ENCODE results near the gene IL18. TPM values are rescaled to one million over a fixed set of nuclear protein-coding genes. Genes with fewer than 3 reads are reported as not detected.

Gene IL18
- total and polyA plus RNA-seq, 2 of the 8 experiments (the other 6 are each of a cell fraction or from before 2014, with no cell fraction given): 0.29 to 0.84 TPM

- Histone ChIP-seq H3K4me1 (replicated peaks in 1 of 4; ENCODE audit: control insufficient read depth in 3 of 4, insufficient read depth in 4 of 4, low read length in 3 of 4) (no peaks in the 10 kb centered on the region), H3K18ac (ENCODE audit: extremely low read depth, low read length) (no peak overlapping the region), H3K4me3 (ENCODE audit: extremely low read depth in 1 of 4, insufficient read depth in 2 of 4, low read depth in 3 of 4, low read length in 4 of 4) (no peak overlapping the region), H3K23me2 (ENCODE audit: low read depth, low read length) (no peaks in the 10 kb centered on the region; the same call in 1 of the 2 replicates), H3K4me2 (ENCODE audit: insufficient read depth in 1 of 2, low read depth in 2 of 2, low read length in 2 of 2) (no peak overlapping the region), H3K4ac (replicated peaks; ENCODE audit: insufficient read length, low read depth, low read length) (no peak overlapping the region), H2BK15ac (ENCODE audit: low read length) (no peak overlapping the region), H2BK20ac (ENCODE audit: low read length) (no peak overlapping the region), H3K14ac (ENCODE audit: insufficient read length) (no peak overlapping the region), H4K20me1 (replicated peaks in 1 of 2; ENCODE audit: control insufficient read depth in 1 of 2, insufficient read depth in 2 of 2, low read length in 2 of 2) (no peaks in the 10 kb centered on the region), H2BK120ac (replicated peaks; ENCODE audit: low read depth, low read length) (no peak overlapping the region), H3K36me3 (ENCODE audit: control insufficient read depth in 2 of 4, insufficient read depth in 4 of 4, low read length in 3 of 4) (no peaks in the 10 kb centered on the region), H3K79me2 (ENCODE audit: control insufficient read depth in 1 of 2, insufficient read depth in 2 of 2, low read length in 2 of 2) (no peaks in the 10 kb centered on the region), H2BK5ac (ENCODE audit: low read depth, low read length) (no peak overlapping the region), H2AFZ (ENCODE audit: low read length) (no peak overlapping the region), H3K23ac (ENCODE audit: insufficient read length) (no peak overlapping the region), H3K9me3 (ENCODE audit: insufficient read depth in 2 of 2, low read depth in 1 of 2, low read length in 1 of 2) (no peaks in the 10 kb centered on the region), H2BK12ac (ENCODE audit: low read depth, low read length) (no peak overlapping the region), H3K56ac (replicated peaks; ENCODE audit: insufficient read length, low read depth, low read length) (no peak overlapping the region), H4K5ac (ENCODE audit: insufficient read length, low read depth, low read length) (no peak overlapping the region), H4K91ac (replicated peaks; ENCODE audit: insufficient read length, low read length) (no peak overlapping the region), H3K27ac (ENCODE audit: low read depth, low read length) (no peak overlapping the region), H2AK5ac (ENCODE audit: low read depth, low read length) (no peak overlapping the region), H3K79me1 (ENCODE audit: low read depth, low read length) (no peaks in the 10 kb centered on the region), H3K9ac (replicated peaks in 1 of 4; ENCODE audit: extremely low read depth in 1 of 4, low read depth in 3 of 4, low read length in 3 of 4) (no peak overlapping the region), H3K27me3 (replicated peaks in 1 of 4; ENCODE audit: control insufficient read depth in 3 of 4, extremely low read depth in 1 of 4, insufficient read depth in 3 of 4, low read length in 3 of 4) (no peaks in the 10 kb centered on the region), H4K8ac (ENCODE audit: extremely low read depth, insufficient read depth, low read length) (no peak overlapping the region)
- ChIA-PET CTCF (ENCODE audit: partially characterized antibody) (interaction anchor here (1.8 kb wide), 1 partner anchor 12 kb away, joined by 3 read pairs; no protein-coding TSS in a partner anchor), POLR2A (ENCODE audit: partially characterized antibody) (no interaction called here)
- FAIRE-seq (no peak), DNase-seq (ENCODE audit: low read depth in 1 of 2, low spot score in 2 of 2) (no peak)
- 95% methylated on average over 3 of the region's 4 CpGs; no CpG with 5 or more reads in 1 of the 2 experiments for WGBS, 2 experiments (ENCODE audit: extremely low coverage in 1 of 2, insufficient coverage in 1 of 2, insufficient read length in 1 of 2, insufficient replicate concordance in 2 of 2, low coverage in 1 of 2, low lambda C conversion rate in 2 of 2, missing lambda C conversion rate in 1 of 2)
- TF ChIP-seq KDM5A (IDR thresholded peaks at IDR 0.05; ENCODE audit: low read length): no peak
- no peak for TF ChIP-seq MAFK (IDR thresholded peaks at IDR 0.05; ENCODE audit: low read depth, low read length)
- no peak for TF ChIP-seq TCF12 (IDR thresholded peaks at IDR 0.05; ENCODE audit: low read depth, low read length)
- TF ChIP-seq SP2 (IDR thresholded peaks at IDR 0.05; ENCODE audit: low read length): no peak
- no peak for TF ChIP-seq RAD21 (IDR thresholded peaks at IDR 0.05 in 1 of 2, conservative IDR thresholded peaks at IDR 0.05 in 1 of 2; ENCODE audit: low read depth in 2 of 2, low read length in 2 of 2)
- no peak for TF ChIP-seq CBX8 (IDR thresholded peaks at IDR 0.05; ENCODE audit: borderline replicate concordance, low read depth, low read length)
- TF ChIP-seq CBX5 (IDR thresholded peaks at IDR 0.05; ENCODE audit: low read depth, low read length): no peak
- no peak for TF ChIP-seq GTF2F1 (IDR thresholded peaks at IDR 0.05; ENCODE audit: borderline replicate concordance, low read depth, low read length)
- TF ChIP-seq YY1 (IDR thresholded peaks at IDR 0.05; ENCODE audit: low read depth, low read length): no peak
- no peak for TF ChIP-seq RBBP5 (IDR thresholded peaks at IDR 0.05; ENCODE audit: borderline replicate concordance, low read depth, low read length)
- TF ChIP-seq EZH2 (IDR thresholded peaks at IDR 0.05; ENCODE audit: low read depth, low read length, severe bottlenecking): no peak
- no peak for TF ChIP-seq RFX5 (IDR thresholded peaks at IDR 0.05; ENCODE audit: borderline replicate concordance, low read depth, low read length)
- no peak for TF ChIP-seq CEBPB (IDR thresholded peaks at IDR 0.05; ENCODE audit: low read depth, low read length)
- no peak for TF ChIP-seq SP4 (IDR thresholded peaks at IDR 0.05; ENCODE audit: low read length)
- no peak for TF ChIP-seq ATF3 (IDR thresholded peaks at IDR 0.05; ENCODE audit: insufficient read depth, low read depth, low read length)
These were observed 29.4 kb downstream of the IL18 start for GRCh38 chr11:112134473-112134872.

All from H1 (cell line).